PC-3 (cell line): Measurements from ENCODE around the gene DIP2C.

Source experiments
- CTCF ChIP-seq: fragments of 300-600 bp; sonication (generic); conservative IDR thresholded peaks from 2 replicates; pipeline ENCODE4 v1.5.1; 2017; ENCODE audit warnings: antibody characterized with exemption, low read depth, mild to moderate bottlenecking, low read length
- EZH2 ChIP-seq: fragments of 300-600 bp; sonication (generic); IDR thresholded peaks from one replicate; pipeline ENCODE4 v1.6.1; 2017; ENCODE audit warnings: antibody characterized with exemption, mild to moderate bottlenecking, low read length; ENCODE audit not compliant: unreplicated experiment
- EZH2phosphoT487 ChIP-seq: fragments of 300-600 bp; sonication (generic); IDR thresholded peaks from 2 replicates; pipeline ENCODE4 v1.6.1; 2018; ENCODE audit warnings: mild to moderate bottlenecking, antibody characterized with exemption, low read length, borderline replicate concordance

DNA sequence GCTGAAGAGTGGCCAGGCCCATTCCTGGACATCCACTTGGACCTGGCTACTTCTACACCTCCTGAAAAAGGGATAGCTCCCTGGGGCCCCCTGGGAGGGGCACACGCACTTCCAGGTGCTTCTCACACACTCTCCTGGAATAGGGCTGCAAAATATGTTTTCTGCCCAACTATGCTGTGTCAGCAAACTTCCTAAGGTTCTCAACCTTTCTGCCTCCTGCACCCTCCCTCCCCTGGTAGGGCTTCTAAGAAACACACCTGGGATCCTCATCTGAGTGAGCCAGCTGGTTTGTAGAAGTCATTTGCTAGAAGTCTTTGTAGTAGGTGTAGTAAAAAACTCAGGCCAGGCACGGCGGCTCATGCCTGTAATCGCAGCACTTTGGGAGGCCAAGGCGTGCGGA is 417.7 kb downstream of the DIP2C start:
- TF ChIP-seq CTCF (no peak), EZH2phosphoT487 (no peak), EZH2 (no peak)
